CD4-positive, alpha-beta T cell treated with Interleukin-15 for 4 hours (primary cell): ENCODE measurements around the gene RBMS1.

Experiments used
- DNase-seq: peaks from one replicate; pipeline ENCODE4 v3.0.0-alpha.2; 2020; ENCODE audit warnings: low spot score

The RBMS1 gene, protein sequence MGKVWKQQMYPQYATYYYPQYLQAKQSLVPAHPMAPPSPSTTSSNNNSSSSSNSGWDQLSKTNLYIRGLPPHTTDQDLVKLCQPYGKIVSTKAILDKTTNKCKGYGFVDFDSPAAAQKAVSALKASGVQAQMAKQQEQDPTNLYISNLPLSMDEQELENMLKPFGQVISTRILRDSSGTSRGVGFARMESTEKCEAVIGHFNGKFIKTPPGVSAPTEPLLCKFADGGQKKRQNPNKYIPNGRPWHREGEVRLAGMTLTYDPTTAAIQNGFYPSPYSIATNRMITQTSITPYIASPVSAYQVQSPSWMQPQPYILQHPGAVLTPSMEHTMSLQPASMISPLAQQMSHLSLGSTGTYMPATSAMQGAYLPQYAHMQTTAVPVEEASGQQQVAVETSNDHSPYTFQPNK

DNA sequence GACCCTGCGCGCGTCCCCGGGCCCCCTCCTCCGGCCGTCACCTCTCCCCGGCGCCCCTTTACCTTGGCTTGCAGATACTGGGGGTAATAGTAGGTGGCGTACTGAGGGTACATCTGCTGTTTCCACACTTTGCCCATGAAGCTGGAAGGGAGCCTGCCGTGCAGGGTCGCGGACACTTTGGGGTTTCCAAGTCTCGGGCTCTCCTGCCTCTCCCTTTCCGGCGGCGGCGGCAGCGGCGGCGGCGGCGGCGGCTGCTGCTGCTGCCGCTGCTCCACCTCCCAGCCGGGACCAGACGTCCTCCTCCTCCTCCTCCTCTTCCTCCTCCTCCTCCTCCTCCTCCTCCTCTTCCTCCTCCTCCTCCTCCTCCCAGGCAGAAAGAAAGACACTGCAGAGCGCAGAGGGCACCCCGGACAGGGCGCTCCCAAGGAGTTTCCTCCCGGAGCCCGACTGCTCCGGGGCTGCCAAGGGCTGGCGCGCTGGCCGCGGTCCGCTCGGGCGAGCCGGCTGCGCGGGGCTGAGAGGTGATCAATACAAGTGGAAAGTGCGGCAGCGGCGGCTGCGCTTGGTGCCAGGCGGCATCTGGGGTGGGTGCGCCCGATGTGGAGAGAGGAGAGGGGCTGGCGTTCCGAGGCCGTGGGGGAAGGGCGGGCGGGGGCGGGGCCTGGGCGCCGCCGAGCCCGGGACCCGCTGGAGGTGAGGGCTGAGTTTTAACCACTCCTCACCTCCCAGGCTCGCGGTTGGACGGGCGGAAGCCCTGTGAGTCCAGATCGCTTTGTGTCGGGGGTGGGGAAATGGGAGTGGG, at the start of gene RBMS1:
Gene RBMS1, minus strand, starts transcription at position 581 of the 802 bp plus-strand sequence. Its CDS starts 444 bp downstream, at position 137.
- DNase-seq = peak; percentile 40

DNA sequence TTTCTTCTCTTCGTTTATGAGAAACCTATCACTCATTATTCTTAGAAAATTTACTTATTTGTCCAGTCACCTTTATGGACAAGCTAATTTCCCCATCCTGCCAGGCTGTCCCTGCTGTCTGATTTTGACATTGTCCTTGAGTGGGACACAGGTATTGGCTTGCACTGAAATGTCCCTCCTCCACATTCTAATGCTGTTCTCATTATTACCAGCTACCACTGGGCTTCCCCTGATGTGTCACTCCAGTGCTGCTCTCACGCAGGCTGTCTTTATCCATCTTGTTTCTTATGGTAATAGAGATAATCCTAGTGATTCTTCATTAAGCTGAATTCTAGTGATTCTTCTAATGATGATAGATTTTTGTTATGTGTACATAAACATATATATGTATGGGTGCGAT, 48.1 kb upstream of the RBMS1 start:
- no peak for DNase-seq

DNA sequence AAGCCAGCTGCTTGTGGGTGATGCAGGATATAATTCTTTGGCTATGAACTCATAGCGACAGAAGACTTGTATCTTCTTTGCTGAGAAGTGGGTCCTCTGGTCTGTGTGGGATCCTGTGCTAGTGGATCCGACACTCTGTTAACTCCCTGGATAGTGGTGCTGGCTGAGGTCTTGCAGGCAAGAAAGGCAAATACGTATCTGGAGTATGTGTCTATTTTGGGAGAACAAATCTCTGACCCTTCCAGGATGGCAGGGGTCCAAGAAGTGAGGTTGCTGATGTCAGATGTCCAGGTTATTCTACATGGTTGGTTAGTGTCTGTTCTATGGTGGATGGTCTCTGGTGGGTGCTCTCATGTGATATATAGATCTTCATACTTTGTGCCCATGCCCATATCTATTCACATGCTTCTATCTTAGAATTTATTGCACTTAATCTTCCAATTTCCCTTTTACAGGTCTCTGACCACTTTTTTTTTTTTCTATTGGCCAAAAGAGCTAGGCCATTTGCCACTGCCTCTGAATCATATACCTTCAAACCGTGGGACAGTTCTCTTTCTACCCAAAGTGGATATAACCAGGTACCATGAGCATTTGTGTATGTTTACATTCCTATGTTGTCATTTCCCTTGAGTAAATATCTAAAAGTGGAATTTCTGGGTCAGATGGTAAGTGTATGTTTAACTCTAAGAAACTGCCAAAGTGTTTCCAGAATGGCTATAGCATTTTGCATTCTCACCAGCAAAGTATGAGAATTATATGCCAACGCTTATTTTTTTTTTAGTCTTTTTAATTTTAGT, 45.1 kb upstream of the RBMS1 start:
- DNase-seq = no peak

DNA sequence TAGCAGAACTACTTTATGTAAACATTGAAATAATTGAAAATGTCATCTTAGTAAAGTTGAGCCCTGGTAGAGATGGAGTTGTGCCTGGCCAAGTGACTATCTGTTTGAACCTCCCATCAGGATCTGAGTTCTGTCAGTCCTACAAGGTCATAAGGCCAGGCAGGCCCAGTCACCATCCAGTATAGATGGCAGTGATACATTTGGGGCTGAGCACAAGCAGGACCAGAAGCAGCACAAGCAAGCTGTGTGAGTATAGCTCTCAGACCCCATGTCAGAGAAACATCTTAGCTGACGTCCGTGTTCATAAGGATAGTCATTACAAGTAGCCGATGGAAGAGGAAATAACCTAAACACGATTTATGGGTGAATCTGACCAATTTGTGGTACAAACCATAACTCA, 44.5 kb upstream of the RBMS1 start:
- no peak for DNase-seq

DNA sequence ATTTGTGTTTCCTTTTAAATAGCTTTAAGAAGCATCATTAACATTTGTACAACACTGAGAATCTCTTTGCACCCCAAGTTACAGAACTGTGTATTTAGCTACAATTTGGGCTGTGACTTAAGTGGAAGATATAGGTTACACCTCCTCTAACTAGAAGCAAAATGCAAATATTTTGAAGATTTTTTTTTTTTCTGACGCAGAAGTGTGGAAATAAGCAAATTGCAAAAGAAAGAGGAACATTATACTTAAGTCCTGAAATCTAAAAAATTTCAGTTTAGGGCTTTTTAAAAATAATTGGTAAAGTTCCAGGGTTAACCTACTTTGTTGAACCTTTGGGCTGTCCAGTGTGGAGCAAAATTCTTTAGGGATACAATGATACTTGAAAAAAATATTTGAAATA, 41.4 kb upstream of the RBMS1 start:
- DNase-seq = no peak

DNA sequence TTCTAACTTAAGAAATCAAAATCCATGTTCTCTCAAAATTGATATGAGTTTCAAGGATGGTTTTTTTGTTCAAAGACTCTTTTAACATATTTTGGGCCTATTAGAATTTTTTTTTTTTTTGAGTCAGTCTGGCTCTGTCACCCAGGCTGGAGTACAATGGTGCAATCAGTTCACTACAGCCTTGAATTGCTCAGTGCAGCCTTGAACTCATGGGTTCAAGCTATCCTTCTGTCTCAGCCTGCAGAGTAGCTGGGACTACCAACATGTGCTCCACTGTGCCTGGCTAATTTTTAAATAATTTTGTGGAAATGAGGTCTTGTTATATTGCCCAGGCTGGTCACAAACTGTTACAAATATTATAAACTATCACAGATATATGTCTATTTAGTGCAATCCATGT, 40.6 kb upstream of the RBMS1 start:
- DNase-seq = no peak

DNA sequence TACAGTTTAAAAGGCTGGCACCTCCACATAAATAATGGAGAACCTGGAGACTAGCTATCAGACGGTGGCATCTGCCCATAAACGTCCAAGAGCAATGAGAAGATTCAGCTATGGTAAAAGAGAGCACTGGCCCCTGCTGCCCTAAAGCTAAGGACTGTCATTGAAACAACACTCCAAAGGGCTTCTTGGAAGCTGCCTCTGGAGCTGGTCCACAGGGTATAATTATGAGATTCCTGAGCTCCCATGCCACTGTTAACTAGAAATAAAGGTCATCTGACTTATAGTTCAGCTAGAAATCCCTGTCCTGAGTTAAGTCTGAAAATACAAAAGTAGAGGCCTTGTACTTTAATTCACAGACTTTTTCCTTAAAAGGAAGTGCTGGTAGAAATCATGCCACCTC, 39.9 kb upstream of the RBMS1 start:
- DNase-seq = no peak

DNA sequence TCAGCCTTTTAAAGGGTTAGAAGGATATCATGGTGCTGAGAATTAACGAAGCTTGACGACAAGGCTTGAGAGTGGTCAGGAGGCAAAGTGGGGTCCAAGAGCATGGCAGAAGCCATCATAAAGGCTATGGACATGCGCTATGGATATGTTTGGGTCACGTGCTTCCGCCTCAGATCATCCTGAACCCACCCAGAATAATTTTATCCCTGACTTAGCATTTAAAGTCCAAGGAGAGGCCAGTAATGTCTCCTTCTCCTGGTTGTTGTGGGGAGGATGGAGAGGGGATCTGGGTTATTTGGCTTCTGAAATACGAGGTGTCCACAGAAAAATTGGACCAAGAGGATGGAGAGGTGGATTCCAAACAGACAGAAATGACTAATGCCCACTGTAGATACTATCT, 38.8 kb upstream of the RBMS1 start:
- DNase-seq = no peak

DNA sequence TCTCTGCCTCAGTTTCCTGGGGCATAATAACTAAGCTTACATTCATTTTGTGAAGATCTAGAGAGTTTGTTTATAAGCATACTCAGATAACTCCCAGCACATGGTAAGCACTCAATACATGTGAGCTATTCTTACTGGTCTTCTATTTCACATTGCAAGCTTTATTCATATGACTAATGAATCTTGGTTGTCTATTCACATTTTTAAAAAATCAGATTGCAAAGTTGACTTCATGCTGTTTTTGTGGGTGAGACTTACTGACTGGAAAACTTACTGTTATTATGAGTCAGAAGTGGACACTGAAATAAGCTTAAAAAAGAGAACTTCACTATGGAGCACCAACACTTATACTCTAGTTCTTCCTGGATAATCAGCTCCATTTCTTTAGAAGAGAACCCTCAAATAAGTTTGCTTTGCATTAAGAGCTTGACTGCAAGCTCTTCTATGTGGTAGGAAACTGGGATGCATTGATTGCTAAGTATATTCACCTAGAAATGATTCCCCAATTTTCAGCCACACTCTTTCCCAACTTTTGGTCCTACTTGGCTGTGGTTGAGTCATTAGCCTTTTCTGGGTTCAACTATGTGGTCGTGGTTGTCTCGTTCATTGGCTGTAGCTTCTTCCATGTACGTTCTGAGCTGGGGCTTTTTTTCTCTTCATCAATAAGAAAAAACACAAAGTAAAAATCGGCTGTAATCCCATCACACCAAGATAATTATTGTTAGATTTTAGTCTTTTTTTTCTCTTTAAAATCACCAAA, 29.5 kb upstream of the RBMS1 start:
- DNase-seq = no peak

DNA sequence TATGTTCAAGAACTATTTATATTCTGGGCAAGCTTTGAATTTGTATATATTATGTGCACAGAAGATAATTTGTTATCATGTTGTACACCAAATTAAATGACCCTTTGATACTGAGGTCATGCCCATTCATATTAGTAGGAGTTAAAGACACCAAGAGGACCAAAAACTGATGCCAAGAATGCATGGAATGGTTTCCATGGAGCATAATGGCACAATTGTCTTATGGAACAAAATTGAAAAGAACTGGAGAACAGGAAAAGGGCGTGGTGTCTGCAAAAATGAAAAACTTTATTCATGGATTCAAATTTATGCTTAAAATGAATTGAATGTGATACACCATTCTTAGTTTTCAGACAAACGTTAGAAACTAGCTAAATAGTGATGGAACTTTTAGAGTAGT, 24.1 kb upstream of the RBMS1 start:
- DNase-seq = no peak

DNA sequence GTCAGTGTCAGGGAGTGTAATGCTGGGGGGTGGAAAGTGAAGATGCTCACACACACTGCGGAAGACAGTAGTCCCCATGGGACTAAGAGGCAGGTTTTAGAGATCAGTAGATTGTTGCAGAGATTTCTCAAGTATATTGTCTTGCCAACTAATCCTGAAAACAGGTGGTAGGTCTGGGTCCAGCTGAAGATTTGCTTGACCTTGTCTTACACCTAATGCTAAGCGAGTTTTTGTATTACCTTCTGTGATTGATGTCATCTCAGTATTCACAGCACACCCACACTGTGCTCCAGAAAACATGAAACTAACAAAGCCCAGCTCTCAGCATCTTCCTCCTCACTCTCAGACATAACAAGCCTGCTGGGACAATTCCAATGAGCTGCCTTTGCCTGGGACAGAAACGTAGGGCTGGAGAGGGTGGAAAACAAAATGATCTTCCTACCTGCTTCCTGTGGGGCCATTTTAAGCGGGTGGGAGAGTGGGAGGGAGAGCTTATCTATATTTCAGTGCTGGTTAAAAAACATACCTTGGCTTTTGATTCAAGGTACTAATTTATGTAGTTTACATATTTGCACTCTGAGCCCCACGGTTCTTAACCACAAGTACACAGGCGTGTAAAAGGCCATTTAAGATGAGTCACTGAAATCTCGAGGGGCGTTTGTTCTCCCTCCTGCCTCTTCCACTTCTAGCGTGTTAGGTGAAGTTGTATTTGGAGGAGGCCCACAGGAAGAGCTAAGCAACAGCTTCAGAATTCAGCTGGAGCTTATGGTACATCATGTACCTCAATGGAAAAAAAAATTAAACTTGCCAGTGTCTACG, 23.1 kb upstream of the RBMS1 start:
- no peak for DNase-seq

DNA sequence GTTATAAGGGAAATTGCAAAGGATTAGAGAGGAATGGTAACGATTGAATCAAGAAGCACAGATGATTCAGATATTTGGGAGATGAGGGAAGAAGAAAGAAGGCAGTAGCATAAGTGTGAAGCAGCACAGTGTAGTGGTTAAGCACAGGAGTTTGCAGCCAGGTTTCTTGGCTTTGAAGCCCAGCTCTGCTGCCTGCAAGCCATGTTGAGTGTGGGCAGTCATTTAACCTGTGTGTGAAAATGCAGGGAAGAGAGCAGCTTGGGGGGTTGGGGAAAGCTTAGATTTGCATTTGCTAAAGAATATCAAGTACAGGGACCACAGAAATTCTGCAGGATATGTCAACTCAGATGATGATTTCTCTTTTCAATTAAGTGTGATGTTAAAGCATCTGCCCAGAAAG, 21.5 kb upstream of the RBMS1 start:
- no peak for DNase-seq

DNA sequence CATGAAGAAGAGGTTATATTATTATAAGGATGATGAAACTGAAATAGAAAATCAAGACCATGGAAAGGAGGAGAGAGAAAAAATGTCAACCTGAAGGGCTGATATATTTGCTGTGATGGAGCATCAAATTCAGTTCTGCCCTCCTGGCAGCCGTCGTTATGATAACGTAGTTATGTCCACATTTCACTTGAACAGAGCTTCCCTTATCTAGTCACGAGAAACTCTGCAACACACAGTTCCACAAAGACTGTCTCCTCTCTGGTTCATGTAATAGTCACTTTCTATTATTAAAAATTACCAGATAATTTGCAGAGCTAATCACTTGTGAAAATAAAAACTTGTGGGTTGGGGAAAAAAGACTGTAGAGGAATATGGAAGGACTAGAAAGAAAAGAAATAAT, 19.5 kb upstream of the RBMS1 start:
- no peak for DNase-seq

DNA sequence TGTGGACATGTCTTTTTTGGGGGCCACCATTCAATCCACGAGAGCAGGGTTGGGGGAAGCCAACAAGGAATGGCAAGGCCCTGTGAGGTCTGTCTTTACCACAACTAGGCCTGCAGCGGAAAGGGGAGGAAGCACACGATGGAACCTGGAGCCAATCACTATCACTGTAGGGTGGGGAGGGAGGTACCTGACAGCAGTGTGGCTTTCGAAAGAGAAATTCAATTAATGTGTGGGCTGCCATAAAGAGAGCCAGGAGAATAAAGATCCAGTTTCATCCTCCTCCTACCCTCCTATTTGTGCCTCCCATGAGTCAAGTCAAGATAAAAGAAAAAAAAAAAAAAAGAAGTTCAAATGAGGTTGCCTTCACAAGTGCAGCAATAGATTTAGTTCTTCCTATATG, 18.9 kb upstream of the RBMS1 start:
- no peak for DNase-seq

DNA sequence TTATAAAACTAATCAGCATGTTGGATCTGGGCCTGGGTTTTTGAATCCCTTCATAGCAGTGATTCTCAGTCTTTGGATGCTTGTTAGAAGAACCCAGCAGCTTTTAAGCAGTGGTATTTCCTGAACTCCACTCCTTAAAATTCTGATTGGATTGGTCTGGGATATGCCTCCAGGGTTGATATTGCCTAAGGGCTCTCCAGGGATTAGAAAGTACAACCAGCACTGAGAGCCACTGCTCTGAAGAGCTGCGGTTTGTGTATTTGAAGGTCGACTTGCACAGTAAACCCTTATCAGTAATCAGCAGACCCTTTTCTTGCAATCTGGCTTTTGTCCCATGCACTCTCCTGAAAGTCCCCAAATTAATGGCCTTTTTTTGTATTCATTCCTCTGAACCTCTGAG, 17.0 kb upstream of the RBMS1 start:
- no peak for DNase-seq

DNA sequence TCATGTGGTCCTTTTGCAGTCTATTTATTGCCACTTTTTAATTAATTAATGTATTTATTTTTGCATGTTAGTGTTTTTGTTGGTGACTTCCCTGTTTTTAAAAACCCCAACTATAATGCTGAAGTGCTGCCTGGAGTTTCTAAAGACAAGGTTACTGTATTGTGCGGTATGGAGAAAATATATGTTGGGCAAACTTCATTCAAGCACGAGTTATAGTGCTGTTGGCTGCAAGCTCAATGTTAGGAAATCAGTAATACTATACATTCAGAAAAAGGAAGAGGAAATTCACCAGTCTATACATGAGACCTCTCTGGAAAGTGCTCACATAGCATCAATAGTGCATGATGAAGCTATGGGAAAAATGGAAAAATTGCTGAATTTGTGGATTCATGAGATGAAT, 15.4 kb upstream of the RBMS1 start:
- no peak for DNase-seq

DNA sequence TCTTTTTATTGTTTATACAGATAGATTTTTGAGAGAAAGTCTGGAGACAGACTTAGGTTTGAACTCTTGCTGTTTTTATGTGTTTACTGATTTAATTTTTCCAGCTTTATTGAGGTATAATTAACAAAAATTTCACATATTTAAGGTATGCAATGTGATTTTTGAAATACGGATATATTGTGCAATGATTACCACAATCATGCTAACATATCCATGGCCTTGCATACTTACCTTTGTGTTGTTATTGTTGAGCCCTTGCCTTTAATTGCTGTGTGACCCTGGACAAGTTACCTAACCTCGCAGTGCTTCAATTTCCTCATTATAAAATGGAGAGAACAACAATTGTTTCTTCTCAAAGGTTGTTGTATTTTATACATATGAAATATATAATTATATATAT, 13.9 kb upstream of the RBMS1 start:
- no peak for DNase-seq

DNA sequence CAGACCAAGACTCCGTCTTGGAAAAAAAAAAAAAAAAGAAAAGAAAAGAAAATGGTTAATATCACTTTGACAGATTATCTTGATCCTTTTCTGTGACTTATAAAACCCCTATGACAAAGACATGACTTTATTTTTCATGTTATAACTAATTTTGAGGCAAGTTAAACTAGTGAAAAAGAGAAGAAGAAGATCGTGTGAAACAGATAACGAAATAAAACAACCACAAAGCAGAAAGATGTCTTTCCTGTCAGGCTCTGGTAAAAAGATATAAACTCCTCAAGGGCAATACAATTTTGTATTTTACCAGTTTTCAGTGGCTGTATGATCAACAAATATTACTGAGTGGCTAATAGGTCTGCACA, 13.4 kb upstream of the RBMS1 start:
- DNase-seq = no peak

DNA sequence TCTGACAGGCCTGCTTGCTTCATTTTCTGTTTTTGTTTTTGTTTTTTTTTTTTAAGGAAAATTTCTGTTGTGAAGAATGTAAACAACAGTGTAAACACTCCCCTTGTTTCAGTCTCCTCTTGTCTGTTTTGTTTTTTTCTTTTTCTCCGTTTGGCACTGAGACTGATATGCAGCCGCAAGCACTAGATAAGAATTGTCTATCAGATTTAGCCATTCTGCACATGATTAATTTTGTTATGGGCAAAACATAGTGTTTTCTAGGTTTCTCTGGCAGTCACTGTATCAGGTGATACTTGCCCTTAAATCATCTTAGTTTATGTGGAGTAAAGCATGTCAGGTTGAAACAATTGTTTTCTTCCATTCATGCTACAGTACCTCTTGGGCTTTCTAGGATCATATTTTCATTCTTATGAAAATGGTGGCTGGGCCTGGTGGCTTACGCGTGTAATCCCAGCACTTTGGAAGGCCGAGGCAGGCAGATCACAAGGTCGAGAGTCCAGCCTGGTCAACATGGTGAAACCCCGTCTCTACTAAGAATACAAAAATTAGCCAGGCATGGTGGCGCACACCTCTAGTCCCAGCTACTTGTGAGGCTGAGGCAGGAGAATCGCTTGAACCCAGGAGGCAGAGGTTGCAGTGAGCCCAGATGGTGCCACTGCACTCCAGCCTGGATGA, 12.9 kb upstream of the RBMS1 start:
- DNase-seq = no peak

DNA sequence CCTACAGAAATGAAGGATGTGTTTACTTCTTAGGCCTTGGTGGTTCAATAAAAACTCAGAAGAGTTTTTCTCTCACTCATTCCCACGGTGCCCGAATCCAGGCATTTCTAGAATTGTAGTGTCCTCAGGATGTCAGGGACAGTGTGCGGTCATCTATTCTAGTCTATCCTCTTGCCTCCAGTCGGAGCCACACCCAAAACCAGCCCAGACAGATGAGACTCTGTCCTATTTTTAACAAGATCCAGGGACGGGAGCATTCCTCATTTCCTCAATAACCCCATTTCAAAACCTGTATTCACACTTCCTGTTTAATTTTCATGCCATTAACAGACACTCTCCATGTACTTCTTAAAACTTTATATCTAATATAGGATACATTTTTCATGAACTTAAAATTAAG, 11.6 kb upstream of the RBMS1 start:
- no peak for DNase-seq

DNA sequence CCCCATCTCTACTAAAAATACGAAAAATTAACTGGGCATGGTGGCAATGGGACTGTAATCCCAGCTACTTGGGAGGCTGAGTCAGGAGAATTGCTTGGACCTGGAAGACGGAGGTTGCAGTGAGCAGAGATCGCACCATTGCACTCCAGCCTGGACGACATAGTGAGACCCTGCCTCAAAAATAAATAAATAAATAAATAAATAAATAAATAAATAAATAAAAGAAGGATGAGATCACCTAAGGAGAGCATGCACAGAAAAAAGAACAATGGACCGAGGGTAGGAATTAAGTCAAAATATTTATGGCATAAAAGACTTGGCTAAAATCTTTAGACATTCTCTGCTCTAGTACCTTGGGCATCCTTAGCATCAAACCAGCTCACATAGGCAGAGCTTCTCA, 8.9 kb upstream of the RBMS1 start:
- DNase-seq = no peak
